Kidney tubule cell (primary cell): ENCODE measurements around the gene TNFAIP1.
A peak's percentile ranks its signal among the peaks of the same experiment; 100 is the strongest.
"Not testable (repeated sequence)": the region's sequence is repeated elsewhere in the genome, so short reads cannot be mapped to it uniquely, and the experiment has no call there.

Source experiments
- DNase-seq: peaks from one replicate; pipeline ENCODE4 v3.0.0-alpha.2; 2018; ENCODE audit warnings: low spot score

The TNFAIP1 gene

GRCh38 chr17:28324781-28325180 is 10.8 kb upstream of the TNFAIP1 start:
- no peak for DNase-seq

GRCh38 chr17:28325211-28325610 is 10.3 kb upstream of the TNFAIP1 start:
- no peak for DNase-seq

GRCh38 chr17:28326114-28326513 is 9.4 kb upstream of the TNFAIP1 start:
- DNase-seq, result no peak

GRCh38 chr17:28327031-28327607 is 8.4 kb upstream of the TNFAIP1 start:
- DNase-seq, result no peak

GRCh38 chr17:28327709-28328108 is 7.9 kb upstream of the TNFAIP1 start:
- DNase-seq, result no peak

GRCh38 chr17:28328325-28328724 is 7.2 kb upstream of the TNFAIP1 start:
- DNase-seq, result no peak

GRCh38 chr17:28330671-28331070 is 4.9 kb upstream of the TNFAIP1 start:
- no peak for DNase-seq

GRCh38 chr17:28331891-28332420 is 3.6 kb upstream of the TNFAIP1 start:
- DNase-seq, result no peak

- DNase-seq, result no peak
Measured at GRCh38 chr17:28333083-28333746, 2.3 kb upstream of the TNFAIP1 start.

GRCh38 chr17:28334171-28334570 is 1.4 kb upstream of the TNFAIP1 start:
- no peak for DNase-seq

GRCh38 chr17:28334666-28335200 is 828 bp upstream of the TNFAIP1 start:
- DNase-seq, result no peak

- DNase-seq, result peak; percentile 95
Measured at GRCh38 chr17:28335959-28336871, 654 bp downstream of the TNFAIP1 start.

GRCh38 chr17:28338056-28338768 is 2.7 kb downstream of the TNFAIP1 start:
- DNase-seq, result peak; percentile 71

- DNase-seq, result not testable (repeated sequence)
Measured at GRCh38 chr17:28338769-28339212, 3.2 kb downstream of the TNFAIP1 start.

GRCh38 chr17:28339431-28339830 is 3.9 kb downstream of the TNFAIP1 start:
- DNase-seq, result no peak

- DNase-seq, result no peak
Measured at GRCh38 chr17:28340374-28340773, 4.8 kb downstream of the TNFAIP1 start.

- DNase-seq, result no peak
Measured at GRCh38 chr17:28341516-28341915, 6.0 kb downstream of the TNFAIP1 start.

GRCh38 chr17:28342313-28342712 is 6.8 kb downstream of the TNFAIP1 start:
- no peak for DNase-seq

GRCh38 chr17:28343491-28343932 is 8.0 kb downstream of the TNFAIP1 start:
- DNase-seq, result peak; percentile 76

GRCh38 chr17:28344011-28344410 is 8.4 kb downstream of the TNFAIP1 start:
- no peak for DNase-seq

- DNase-seq, result no peak
Measured at GRCh38 chr17:28344435-28344901, 8.9 kb downstream of the TNFAIP1 start.
